Measurements from ENCODE around the gene RGR. TPM values are rescaled to one million over a fixed set of nuclear protein-coding genes. Genes with fewer than 3 reads are reported as not detected.

The RGR gene
- total and polyA plus RNA-seq, 8 donors = not detected

DNA sequence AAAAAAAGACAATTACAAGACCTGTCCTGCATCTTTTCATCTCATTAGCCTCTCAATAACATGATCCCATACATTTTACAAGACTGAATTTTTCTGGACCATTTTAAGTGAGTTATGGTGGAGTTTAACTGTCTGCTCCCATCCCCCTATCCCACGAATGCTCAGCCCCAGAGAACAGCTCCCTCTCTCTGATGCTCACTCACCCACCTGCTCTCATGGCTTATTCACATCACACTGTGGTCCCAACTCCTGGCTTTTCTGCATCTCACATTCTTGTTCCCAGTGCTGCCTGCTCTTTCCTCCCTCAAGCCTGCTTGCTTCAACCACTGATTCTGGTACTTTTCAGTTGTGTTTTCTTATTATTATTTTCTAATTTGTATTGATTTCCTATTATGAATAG lies 63.2 kb downstream of the RGR start:
- no peak overlapping the region for H3K27ac ChIP-seq
- DNase-seq (no peak), ATAC-seq (no peak), FAIRE-seq (no peak)
- no peaks in the 10 kb centered on the region for H3K27me3 ChIP-seq
- intact Hi-C loops (cut with DNase I) = no loop called here
- H3K4me3 ChIP-seq = no peak overlapping the region
- TF ChIP-seq, protein P1, sequence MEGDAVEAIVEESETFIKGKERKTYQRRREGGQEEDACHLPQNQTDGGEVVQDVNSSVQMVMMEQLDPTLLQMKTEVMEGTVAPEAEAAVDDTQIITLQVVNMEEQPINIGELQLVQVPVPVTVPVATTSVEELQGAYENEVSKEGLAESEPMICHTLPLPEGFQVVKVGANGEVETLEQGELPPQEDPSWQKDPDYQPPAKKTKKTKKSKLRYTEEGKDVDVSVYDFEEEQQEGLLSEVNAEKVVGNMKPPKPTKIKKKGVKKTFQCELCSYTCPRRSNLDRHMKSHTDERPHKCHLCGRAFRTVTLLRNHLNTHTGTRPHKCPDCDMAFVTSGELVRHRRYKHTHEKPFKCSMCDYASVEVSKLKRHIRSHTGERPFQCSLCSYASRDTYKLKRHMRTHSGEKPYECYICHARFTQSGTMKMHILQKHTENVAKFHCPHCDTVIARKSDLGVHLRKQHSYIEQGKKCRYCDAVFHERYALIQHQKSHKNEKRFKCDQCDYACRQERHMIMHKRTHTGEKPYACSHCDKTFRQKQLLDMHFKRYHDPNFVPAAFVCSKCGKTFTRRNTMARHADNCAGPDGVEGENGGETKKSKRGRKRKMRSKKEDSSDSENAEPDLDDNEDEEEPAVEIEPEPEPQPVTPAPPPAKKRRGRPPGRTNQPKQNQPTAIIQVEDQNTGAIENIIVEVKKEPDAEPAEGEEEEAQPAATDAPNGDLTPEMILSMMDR (IDR thresholded peaks at IDR 0.05) = no peak
- H3K9me3 ChIP-seq = no peaks in the 10 kb centered on the region
- H3K4me1 ChIP-seq = no peaks in the 10 kb centered on the region
- H3K36me3 ChIP-seq = no peaks in the 10 kb centered on the region
- WGBS, 2 donors = 33 to 41% methylated on average over 1 of the region's 1 CpG

DNA sequence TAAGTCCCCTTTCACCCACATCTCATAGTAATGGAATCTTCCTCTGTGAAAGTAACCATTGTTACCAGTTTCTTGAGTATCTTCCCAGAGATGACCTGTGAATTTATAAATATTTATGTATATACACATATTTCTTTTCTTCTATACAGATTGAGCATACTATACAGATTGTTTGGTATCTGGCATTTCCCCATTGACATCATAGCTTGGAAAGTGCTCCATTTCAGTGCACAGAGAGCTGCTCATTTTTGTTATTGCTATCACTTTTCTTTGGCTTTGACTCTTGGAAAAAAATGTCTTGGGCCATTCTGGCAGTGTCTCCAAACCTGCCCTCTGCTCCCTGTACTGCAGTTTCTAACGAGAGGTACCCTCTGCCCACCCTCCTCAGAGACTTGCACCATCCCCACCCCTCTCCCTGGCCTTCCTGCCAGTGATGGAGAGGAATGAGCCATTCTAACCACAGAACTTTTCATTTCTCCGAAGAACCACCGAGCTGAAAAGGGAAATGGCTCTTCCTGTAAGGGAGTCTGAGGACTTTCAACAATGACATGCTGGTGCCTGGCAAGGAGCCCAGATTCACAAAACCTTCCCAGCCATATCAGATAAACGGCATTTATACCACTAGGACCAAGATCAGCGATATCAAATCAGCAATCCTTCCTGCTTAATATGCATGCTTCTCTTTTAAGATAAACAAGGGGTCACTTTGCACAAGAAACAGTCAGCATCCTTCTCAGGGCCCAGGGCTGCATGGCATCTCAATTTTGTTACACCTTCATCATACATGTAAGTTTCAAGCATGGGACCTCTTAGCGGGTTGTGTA lies 63.8 kb downstream of the RGR start:
- no peaks in the 10 kb centered on the region for H3K9me3 ChIP-seq

More for the DNA sequence above, 63.8 kb downstream of the RGR start:
- TF ChIP-seq, protein P1 (IDR thresholded peaks at IDR 0.05) = no peak
- FAIRE-seq = no peak
- no peaks in the 10 kb centered on the region for H3K36me3 ChIP-seq
- peak in 1 of 4 donors; percentile 36 for ATAC-seq
- H3K27me3 ChIP-seq = no peaks in the 10 kb centered on the region
- DNase-seq = no peak
- H3K4me1 ChIP-seq = no peaks in the 10 kb centered on the region
- no peak overlapping the region for H3K27ac ChIP-seq
- WGBS, 2 donors = 38 to 39% methylated on average over 6 of the region's 6 CpGs
- intact Hi-C loops (cut with DNase I) = no loop called here
- H3K4me3 ChIP-seq = no peak overlapping the region

Other genes starting within 250 kb of the RGR start
- 10 to 100 TPM; 31.5 to 57.8 (median 49.5) TPM for gene GHITM, start 105.5 kb upstream of the RGR start, total RNA-seq
- gene GHITM, start 105.5 kb upstream of the RGR start, polyA plus RNA-seq = 10 to 100 TPM; 31.1 to 68.5 TPM
- gene GPR15LG, start 71.3 kb upstream of the RGR start, total RNA-seq = under 1 TPM in 1 of 6 donors, not detected in 5; 0.32 TPM
- under 1 TPM; 0.09 to 0.23 TPM for gene GPR15LG, start 71.3 kb upstream of the RGR start, polyA plus RNA-seq
- gene CDHR1, start 50.5 kb upstream of the RGR start, total RNA-seq = under 1 TPM in 5 of 6 donors, not detected in 1; 0.03 to 0.50 (median 0.32) TPM
- under 1 TPM; 0.72 to 0.77 TPM for gene CDHR1, start 50.5 kb upstream of the RGR start, polyA plus RNA-seq
- not detected for gene LRIT2, start 19.5 kb upstream of the RGR start, total RNA-seq
- gene LRIT2, start 19.5 kb upstream of the RGR start, polyA plus RNA-seq = not detected
- not detected for gene LRIT1, start 3.5 kb upstream of the RGR start, total RNA-seq
- gene LRIT1, start 3.5 kb upstream of the RGR start, polyA plus RNA-seq = not detected
- 10 to 100 TPM; 17.5 to 25.6 (median 22.5) TPM for gene CCSER2, start 83.5 kb downstream of the RGR start, total RNA-seq
- 1 to 10 TPM; 3.5 to 6.0 TPM for gene CCSER2, start 83.5 kb downstream of the RGR start, polyA plus RNA-seq